Measurements from ENCODE around the gene CD209.

DNA sequence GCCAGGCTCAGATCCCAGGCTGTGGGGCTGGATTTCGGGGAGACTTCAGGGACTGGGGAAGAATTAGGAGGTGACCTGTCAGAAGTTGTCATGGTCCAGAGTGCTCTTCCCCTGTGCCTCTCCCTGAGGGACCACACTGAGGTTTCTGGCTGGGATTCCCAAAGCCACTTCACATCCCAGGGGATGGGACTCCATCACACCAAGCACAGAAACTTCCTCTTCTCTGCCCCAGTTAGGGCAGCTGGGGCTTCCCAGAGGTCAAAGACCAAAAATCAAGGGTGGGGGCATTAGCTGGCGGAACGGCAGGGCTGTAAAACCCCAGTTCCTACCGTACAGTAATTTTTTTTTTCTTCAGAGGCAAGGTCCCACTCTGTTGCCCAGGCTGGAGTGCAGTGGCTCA is 52.8 kb downstream of the CD209 start:
- TF ChIP-seq, protein P1, sequence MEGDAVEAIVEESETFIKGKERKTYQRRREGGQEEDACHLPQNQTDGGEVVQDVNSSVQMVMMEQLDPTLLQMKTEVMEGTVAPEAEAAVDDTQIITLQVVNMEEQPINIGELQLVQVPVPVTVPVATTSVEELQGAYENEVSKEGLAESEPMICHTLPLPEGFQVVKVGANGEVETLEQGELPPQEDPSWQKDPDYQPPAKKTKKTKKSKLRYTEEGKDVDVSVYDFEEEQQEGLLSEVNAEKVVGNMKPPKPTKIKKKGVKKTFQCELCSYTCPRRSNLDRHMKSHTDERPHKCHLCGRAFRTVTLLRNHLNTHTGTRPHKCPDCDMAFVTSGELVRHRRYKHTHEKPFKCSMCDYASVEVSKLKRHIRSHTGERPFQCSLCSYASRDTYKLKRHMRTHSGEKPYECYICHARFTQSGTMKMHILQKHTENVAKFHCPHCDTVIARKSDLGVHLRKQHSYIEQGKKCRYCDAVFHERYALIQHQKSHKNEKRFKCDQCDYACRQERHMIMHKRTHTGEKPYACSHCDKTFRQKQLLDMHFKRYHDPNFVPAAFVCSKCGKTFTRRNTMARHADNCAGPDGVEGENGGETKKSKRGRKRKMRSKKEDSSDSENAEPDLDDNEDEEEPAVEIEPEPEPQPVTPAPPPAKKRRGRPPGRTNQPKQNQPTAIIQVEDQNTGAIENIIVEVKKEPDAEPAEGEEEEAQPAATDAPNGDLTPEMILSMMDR (conservative IDR thresholded peaks at IDR 0.05; ENCODE audit: low read length), result no peak
- no peak for TF ChIP-seq EZH2phosphoT487 (IDR thresholded peaks at IDR 0.05; ENCODE audit: borderline replicate concordance, low read depth, low read length)
